Neuronal stem cell (in vitro differentiated cells): ENCODE measurements around the gene KRT33A.

ENCODE experiments used
- DNase-seq: peaks from one replicate; pipeline ENCODE4 v3.0.0-alpha.2; 2013; ENCODE audit warnings: low spot score
- H2AFZ ChIP-seq: one replicate; pipeline ENCODE4 v1.6.1; 2013; ENCODE audit warnings: mild to moderate bottlenecking, low read length, inconsistent platforms
- H2AK5ac ChIP-seq: 2 replicates; pipeline ENCODE4 v1.6.1; 2013; ENCODE audit warnings: low read depth, mild to moderate bottlenecking, inconsistent platforms, low read length, moderate library complexity, mixed read lengths
- H2BK120ac ChIP-seq: 2 replicates; pipeline ENCODE4 v1.6.1; 2013; ENCODE audit warnings: low read depth, mild to moderate bottlenecking, inconsistent platforms, low read length, moderate library complexity, mixed read lengths
- H2BK12ac ChIP-seq: one replicate; pipeline ENCODE4 v1.6.1; 2013; ENCODE audit warnings: low read length, inconsistent platforms
- H2BK15ac ChIP-seq: 2 replicates; pipeline ENCODE4 v1.6.1; 2013; ENCODE audit warnings: mild to moderate bottlenecking, low read length, inconsistent platforms, mixed read lengths
- H2BK5ac ChIP-seq: one replicate; pipeline ENCODE4 v1.6.1; 2013; ENCODE audit warnings: inconsistent platforms, mild to moderate bottlenecking, low read length, moderate library complexity
- H3K14ac ChIP-seq: one replicate; pipeline ENCODE4 v1.6.1; 2013; ENCODE audit warnings: low read length, inconsistent platforms
- H3K18ac ChIP-seq: 2 replicates; pipeline ENCODE4 v1.6.1; 2013; ENCODE audit warnings: low read length, inconsistent platforms
- H3K23ac ChIP-seq: 2 replicates; pipeline ENCODE4 v1.6.1; 2013; ENCODE audit warnings: low read depth, mild to moderate bottlenecking, mixed read lengths, low read length, inconsistent platforms; ENCODE audit not compliant: poor library complexity
- H3K27ac ChIP-seq: replicated peaks from 3 replicates; pipeline ENCODE4 v1.5.1; 2013; ENCODE audit warnings: low read length, inconsistent platforms
- H3K27me3 ChIP-seq, 3 experiments: 2 replicates each; pipeline ENCODE4 v1.6.1; 2013; ENCODE audit warnings: low read length in 3 of 3, mild to moderate bottlenecking in 2 of 3, inconsistent platforms in 1 of 3, low read depth in 1 of 3, mixed read lengths in 1 of 3, moderate library complexity in 1 of 3; ENCODE audit not compliant: control insufficient read depth in 3 of 3, insufficient read depth in 3 of 3
- H3K36me3 ChIP-seq, 2 donors: replicated peaks in 1 of 2; 2 replicates each; pipeline ENCODE4 v1.6.1; 2013; ENCODE audit warnings: low read length in 2 of 2; ENCODE audit not compliant: control insufficient read depth in 2 of 2, insufficient read depth in 2 of 2
- H3K4ac ChIP-seq: 2 replicates; pipeline ENCODE4 v1.6.1; 2013; ENCODE audit warnings: inconsistent platforms, mild to moderate bottlenecking, low read length, moderate library complexity
- H3K4me1 ChIP-seq, 2 donors: 1 replicate in 1 of 2; 2 replicates in 1 of 2; pipeline ENCODE4 v1.6.1; 2013; ENCODE audit warnings: low read length in 2 of 2, low read depth in 1 of 2; ENCODE audit not compliant: control insufficient read depth in 2 of 2, insufficient read depth in 1 of 2
- H3K4me2 ChIP-seq: one replicate; pipeline ENCODE4 v1.6.1; 2013; ENCODE audit warnings: mild to moderate bottlenecking, low read length, inconsistent platforms; ENCODE audit not compliant: insufficient read depth, poor library complexity, severe bottlenecking
- H3K4me3 ChIP-seq, 2 donors: 2 replicates each; pipeline ENCODE4 v1.5.1; 2013; ENCODE audit warnings: low read length in 2 of 2, mild to moderate bottlenecking in 2 of 2, inconsistent platforms in 1 of 2, moderate library complexity in 1 of 2
- H3K79me1 ChIP-seq: one replicate; pipeline ENCODE4 v1.6.1; 2013; ENCODE audit warnings: low read depth, mild to moderate bottlenecking, inconsistent platforms, low read length, moderate library complexity
- H3K9ac ChIP-seq: one replicate; pipeline ENCODE4 v1.6.1; 2013; ENCODE audit warnings: mild to moderate bottlenecking, low read depth, low read length, inconsistent platforms; ENCODE audit not compliant: poor library complexity
- H3K9me3 ChIP-seq, 2 donors: replicated peaks in 1 of 2; 2 replicates each; pipeline versions ENCODE3 to v1.6.1; 2013; ENCODE audit warnings: low read length in 2 of 2, mild to moderate bottlenecking in 2 of 2, inconsistent platforms in 1 of 2, low read depth in 1 of 2, mixed read lengths in 1 of 2, moderate library complexity in 1 of 2; ENCODE audit not compliant: control insufficient read depth in 2 of 2, insufficient read depth in 1 of 2
- H4K8ac ChIP-seq: one replicate; pipeline ENCODE4 v1.6.1; 2013; ENCODE audit warnings: low read depth, mild to moderate bottlenecking, inconsistent platforms, low read length, moderate library complexity
- H4K91ac ChIP-seq: one replicate; pipeline ENCODE4 v1.6.1; 2013; ENCODE audit warnings: low read length, low read depth, mild to moderate bottlenecking, inconsistent platforms; ENCODE audit not compliant: poor library complexity
- WGBS, 2 donors: extraction: QIAGEN DNeasy Blood & Tissue Kit; methylation state at CpG; one replicate each; pipeline ENCODE4 v1.1.7; 2013; ENCODE audit warnings: missing lambda C conversion rate in 2 of 2, mixed read lengths in 1 of 2; ENCODE audit not compliant: insufficient read length in 2 of 2, insufficient replicate concordance in 1 of 2; ENCODE audit errors: extremely low coverage in 2 of 2; 5-methylcytosine and 5-hydroxymethylcytosine counted together

Gene KRT33A

DNA sequence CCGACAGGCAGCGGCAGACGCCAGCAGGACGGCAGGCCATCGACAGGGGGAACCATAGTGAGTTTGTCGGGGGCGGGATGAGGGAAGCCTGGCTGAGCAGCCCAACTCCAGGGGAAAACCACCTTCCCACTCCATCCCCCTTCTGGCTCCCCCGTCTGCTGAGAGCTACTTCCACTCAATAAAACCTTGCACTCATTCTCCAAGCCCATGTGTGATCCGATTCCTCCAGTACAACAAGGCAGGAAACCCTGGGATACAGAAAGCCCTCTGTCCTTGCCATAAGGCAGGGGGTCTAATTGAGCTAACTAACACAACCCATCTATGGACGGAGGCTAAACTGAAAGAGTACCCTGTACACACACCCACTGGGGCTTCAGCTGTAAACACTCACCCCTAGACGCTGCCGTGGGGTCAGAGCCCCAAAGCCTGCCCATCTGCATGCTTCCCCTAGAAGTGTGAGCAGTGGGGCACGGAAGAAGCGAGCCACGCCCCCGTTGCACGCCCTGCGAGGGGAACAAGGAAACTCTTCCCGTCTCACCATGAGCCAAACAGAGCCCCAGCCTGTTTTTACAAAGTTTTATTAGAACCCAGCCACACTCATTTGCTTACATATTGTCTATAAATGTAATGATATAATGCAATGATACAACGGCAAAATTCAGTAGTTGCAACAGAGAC lies 52.0 kb downstream of the KRT33A start:
- Histone ChIP-seq H3K4me2 (no peak overlapping the region), H2AFZ (no peak overlapping the region), H4K8ac (no peak overlapping the region), H3K79me1 (no peaks in the 10 kb centered on the region), H2BK5ac (no peak overlapping the region), H3K36me3 (no peaks in the 10 kb centered on the region), H3K27ac (no peak overlapping the region), H3K4me1 (no peaks in the 10 kb centered on the region), H3K27me3 (no peaks in the 10 kb centered on the region), H3K9me3 (no peaks in the 10 kb centered on the region), H3K23ac (no peak overlapping the region), H3K9ac (no peak overlapping the region), H4K91ac (no peak overlapping the region), H3K4me3 (no peak overlapping the region), H2BK15ac (no peak overlapping the region), H3K18ac (no peak overlapping the region), H2BK12ac (no peak overlapping the region), H2AK5ac (no peak overlapping the region), H3K4ac (no peak overlapping the region), H3K14ac (no peak overlapping the region), H2BK120ac (no peak overlapping the region)
- no peak for DNase-seq
- no CpG with 5 or more reads among the region's 20 CpGs for WGBS, 2 donors

DNA sequence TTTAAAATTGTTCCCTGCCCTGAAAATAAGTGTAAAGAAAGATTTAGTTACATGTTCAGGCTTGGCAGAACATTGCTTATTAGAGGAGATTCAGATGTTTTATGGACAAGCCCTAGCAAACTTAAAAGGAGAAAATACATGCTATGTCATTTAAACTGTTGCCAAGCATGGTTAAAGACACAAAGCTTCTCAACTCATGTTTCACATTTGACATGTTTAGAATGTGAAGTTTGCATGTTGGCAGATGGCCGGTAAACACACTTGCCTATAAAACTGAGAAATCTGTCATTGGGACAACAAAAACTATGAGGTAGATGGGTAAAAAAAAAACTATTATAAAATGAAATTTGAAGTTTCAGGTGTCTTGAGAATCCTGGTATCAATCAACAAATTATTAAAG lies 53.8 kb downstream of the KRT33A start:
- Histone ChIP-seq H4K8ac (no peak overlapping the region), H3K27ac (no peak overlapping the region), H4K91ac (no peak overlapping the region), H3K27me3 (no peaks in the 10 kb centered on the region), H2AK5ac (no peak overlapping the region), H3K79me1 (no peaks in the 10 kb centered on the region), H3K14ac (no peak overlapping the region), H3K4me1 (no peaks in the 10 kb centered on the region), H3K4me3 (no peak overlapping the region), H3K4me2 (no peak overlapping the region), H2BK120ac (no peak overlapping the region), H3K9me3 (no peaks in the 10 kb centered on the region), H3K23ac (no peak overlapping the region), H3K36me3 (no peaks in the 10 kb centered on the region), H2BK12ac (no peak overlapping the region), H2BK15ac (no peak overlapping the region), H2BK5ac (no peak overlapping the region), H3K18ac (no peak overlapping the region), H2AFZ (no peak overlapping the region), H3K4ac (no peak overlapping the region), H3K9ac (no peak overlapping the region)
- DNase-seq: no peak
- WGBS, 2 donors: no CpG with 5 or more reads among the region's 1 CpG
